ENCODE data around the gene SLC1A1.

The SLC1A1 gene

GRCh38 chr9:4620057-4620765 lies 129.9 kb downstream of the SLC1A1 start:
- no peak for DNase-seq (ENCODE audit: low read depth)

DNA sequence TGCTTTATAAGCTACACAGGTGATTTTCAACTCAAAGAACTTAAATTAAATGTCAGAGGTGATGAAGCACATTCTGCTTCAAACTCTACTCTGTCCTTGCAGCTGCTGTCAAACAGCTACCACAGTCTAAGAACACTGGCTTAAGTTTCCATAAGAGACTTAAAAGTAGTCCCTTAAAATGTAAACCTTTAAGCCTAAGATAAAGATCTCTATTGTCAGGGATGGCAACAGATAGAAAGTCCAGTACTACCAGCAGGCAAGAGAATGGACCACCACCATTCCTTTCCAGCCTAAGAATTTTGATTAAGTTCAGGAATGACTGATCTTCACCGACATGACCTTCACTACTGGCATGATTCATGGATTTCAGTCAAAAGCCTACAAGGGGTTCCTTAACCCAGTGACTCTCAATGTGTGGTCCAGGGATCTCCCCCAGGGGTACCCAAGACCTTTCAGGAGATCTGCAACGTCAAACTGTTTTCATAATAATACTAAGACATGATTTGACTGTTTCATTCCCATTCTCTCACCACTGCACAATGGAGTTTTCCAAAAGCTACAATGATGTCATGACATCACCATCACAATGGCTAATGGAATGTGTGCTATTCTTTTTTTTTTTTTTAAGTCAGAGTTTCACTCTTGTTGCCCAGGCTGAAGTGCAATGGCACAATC lies 130.8 kb downstream of the SLC1A1 start:
- DNase-seq (ENCODE audit: low read depth): peak; percentile 28

GRCh38 chr9:4622016-4622415 lies 131.7 kb downstream of the SLC1A1 start:
- DNase-seq (ENCODE audit: low read depth): no peak

DNA sequence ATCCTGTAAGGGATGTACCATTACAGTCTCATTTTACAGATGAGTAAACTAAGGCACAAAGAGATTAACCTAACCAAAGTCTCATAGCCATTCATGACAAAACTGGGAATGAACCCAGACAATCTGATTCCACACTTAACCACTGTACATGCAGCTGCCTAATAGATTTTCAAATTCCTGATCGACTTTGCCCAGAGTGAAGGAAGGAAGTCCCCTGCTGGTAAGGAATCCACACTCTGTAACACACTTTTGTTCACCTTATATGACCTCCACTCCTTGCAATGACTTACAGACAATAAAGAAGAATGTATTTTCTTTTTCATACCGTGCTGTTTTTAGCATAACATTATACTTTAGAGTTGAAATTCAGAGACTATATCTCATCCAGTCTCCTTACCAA lies 140.6 kb downstream of the SLC1A1 start:
- DNase-seq (ENCODE audit: low read depth): peak; percentile 20
